GM19455 (cell line): ENCODE results near the gene KIFBP.
"Not testable (repeated sequence)": the region's sequence is repeated elsewhere in the genome, so short reads cannot be mapped to it uniquely, and the experiment has no call there.

Experiments
- ATAC-seq: cut with Tn5 transposase; IDR thresholded peaks from one replicate; pipeline ENCODE4 v1.9.1; 2021; ENCODE audit not compliant: unreplicated experiment

The KIFBP gene

DNA sequence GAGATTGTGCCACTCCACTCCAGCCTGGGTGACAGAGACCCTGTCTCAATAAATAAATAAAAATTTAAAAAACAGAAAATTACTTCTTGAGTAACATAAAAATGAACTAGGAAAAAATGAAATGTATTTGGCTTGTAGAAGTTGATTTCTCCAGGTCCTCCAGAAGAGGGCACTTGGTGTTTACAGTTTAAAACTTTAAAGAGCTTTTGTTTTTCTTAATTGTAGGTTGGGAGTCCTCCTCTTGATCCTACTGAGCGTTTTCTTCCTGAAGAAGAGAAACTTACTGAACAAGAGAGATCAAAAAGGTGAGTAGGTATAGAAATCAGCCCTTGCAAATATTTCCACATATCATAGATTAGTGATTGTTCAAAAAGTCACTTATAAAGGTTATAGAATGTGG is 16.2 kb downstream of the KIFBP start:
- no peak for ATAC-seq

DNA sequence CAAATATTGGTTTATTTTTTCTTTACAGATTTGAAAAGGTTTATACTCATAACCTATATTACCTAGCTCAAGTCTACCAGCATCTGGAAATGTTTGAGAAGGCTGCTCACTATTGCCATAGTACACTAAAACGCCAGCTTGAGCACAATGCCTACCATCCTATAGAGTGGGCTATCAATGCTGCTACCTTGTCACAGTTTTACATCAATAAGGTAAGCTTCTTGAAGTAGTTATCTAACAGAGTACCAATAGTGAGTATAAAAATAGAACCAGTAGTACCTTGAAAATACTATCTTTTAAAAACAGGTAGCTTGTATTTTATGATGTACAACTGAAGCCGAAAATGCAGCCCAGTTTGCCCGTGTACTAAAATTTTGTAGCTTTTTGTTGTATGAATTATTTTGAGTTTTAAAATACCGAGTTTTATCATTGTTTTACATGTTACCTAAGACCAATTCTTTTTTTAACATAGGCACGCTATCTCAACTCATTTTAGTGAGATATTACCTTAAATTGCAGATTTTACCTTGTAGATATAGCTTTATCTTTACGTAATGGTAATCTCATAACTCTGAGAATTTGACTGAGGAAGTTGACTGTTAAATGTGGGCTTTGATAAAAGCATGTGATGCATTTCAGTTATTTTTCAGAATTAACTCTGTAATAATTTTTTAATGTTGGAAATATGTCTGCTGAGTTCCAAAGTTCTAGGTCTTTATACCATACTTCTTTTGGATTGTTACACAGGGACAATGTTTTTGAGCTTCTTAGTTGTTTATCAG is 17.3 kb downstream of the KIFBP start:
- ATAC-seq, result no peak

DNA sequence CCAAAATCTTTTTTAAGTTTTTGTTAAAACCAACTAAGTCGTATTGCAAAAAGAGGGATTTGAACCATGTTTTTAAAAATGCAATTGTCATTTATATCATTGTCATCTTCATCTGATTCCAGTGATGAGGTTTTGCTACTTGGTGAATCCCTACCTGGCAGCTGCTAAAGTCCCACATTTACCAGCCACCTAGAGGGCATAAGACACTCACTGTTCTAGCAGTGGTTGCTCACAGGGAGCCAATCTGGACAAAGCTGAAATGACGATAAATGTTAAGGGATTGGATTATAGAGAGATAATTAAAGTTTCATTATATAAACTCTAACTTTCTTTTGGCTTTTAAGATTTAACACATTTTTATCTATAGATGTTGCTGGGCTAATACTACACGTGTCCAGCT is 18.7 kb downstream of the KIFBP start:
- no peak for ATAC-seq

DNA sequence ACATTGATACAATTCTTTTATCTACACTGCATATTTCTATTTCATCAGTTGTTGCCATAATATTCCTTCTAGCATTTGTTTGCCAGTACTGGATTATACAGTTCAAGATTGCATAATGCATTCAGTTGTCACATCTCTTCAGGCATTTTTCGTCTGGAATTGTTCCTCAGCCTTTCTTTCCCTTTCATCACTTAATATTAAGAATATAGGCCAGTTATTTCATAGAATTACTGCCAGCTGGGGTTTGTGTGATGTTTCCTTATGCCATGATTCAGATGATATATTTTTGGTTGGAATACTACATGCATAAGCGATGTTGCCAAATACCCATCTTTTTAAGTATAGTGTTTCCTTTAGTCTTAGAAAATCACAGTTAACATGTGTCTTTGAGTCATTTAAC is 20.8 kb downstream of the KIFBP start:
- ATAC-seq, result no peak

DNA sequence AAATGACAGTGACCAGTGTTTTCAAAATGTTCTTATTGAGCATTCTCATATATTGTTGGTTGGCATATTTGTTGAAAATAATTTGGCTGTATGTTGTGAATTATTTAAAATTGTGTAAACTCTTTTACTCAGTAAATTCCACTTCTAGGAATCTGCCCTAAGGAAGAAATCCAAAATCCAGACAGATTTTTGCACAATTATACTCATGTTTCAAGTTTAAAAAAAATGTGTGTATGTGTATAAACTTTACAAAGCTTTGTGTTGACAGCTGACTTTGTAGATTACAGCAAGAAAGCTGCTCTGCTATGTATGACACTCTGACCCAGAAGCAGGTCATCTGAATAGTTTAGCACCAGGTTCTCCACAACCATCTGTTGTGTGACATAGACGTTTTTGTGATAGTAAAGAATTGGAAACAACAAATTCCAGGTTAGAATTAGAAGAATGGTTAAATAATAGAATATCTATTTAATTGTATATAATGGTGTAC is 21.6 kb downstream of the KIFBP start:
- no peak for ATAC-seq

DNA sequence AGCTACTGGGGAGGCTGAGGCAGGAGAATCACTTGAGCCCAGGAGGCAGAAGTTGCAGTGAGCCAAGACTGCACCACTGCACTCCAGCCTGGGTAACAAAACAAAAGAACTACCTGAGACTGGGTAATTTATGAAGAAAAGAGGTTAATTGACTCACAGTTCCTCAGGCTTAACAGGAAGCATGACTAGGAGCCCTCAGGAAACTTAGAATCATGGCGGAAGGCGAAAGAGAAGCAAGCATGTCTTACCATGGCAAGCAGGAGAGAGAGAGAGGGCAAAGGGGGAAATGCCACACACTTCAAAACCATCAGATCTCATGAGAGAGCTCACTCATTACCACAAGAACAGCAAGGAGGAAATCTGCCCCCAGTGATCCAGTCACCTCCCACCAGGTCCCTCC is 24.2 kb downstream of the KIFBP start:
- ATAC-seq, result not testable (repeated sequence)

DNA sequence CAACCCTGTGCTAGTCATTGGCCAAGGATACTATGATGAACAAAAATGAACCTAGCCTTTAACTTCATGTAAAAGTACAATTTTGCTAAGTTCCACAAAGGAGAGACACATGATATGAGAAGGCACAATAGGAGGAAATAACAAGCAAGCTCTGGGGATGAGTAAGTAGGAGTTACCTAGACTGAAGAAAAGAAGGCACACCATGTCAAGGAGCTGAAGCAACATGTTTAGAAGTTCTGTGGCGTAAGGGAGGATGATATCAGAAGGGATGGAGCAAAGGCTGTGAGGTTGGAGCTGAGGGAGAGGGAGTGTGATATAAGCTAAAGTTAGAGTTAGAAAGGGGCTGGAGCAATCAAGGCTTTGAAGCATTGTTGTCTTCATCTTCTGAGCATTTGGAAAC is 25.6 kb downstream of the KIFBP start:
- no peak for ATAC-seq

DNA sequence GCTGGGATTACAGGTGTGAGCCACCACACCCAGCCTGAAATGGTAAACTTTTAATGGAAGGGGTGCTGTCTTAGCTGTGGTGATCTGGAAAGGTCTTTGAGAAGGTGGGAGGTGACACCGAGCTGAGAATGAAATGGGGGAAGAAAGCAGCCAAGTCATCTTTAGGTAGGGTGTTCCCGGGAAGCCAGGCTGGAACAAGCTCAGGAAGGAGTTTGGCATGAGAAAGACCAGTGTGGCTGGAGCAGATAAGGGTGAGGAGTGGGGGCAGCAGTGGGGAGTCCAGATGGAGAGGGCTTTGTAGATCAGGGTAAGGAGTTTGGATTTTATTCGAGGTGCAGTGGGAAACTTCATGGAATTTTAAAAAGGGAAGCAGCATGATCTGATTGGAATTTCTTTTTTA is 30.0 kb downstream of the KIFBP start:
- no peak for ATAC-seq

DNA sequence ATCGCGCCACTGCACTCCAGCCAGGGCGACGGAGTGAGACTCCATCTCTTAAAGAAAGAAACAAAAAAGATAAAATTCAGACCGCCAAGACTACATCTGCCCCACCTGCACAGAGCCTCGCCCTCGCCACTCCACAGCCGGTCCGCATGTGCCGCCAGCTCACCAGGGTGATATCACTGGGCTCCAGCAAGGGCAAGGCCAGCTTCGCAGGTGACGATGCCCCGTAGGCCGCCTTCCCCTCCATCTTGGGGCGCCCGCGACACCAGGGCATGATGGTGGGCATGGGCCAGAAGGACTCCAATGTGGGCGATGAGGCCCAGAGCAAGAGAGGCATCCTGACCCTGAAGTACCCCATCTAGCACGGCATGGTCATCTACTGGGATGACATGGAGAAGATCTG is 34.0 kb downstream of the KIFBP start:
- ATAC-seq, result no peak

DNA sequence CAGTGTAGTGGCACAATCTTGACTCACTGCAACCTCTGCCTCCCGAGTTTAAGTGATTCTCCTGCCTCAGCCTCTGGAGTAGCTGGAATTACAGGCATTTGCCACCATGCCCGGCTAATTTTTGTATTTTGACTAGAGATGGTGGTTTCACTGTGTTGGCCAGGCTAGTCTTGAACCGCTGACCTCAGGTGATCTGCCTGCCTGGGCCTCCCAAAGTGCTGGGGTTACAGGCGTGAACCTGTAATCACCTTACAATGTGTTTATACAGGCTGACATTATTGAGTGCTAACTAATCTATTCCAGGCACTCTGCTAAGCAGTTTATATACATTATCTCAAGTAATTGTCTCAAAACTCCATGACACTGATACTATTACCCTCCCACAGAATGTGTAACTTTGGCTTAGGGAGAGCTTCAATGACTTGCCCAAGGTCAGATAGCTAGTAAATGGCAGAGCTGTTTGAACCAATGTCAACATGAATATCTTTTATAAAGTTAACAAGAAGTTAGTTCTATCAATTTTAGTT is 36.8 kb downstream of the KIFBP start:
- ATAC-seq, result no peak

DNA sequence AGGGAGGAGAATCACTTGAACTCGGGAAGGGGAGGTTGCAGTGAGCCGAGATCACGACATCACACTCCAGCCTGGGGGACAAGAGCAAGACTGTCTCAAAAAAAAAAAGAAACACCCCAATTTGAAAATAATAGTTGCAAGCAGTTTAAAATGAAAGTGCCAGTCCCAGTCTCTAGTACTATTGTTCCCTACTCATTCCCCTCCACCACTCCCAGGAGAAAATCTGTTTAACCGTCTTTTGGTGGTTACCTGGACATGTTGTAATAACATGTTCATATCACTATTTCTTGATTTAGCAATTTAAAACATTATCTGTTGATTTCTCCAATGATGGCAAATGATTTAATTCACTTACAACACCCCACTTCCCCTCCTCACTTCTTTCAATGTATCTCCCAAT is 44.7 kb downstream of the KIFBP start:
- no peak for ATAC-seq

DNA sequence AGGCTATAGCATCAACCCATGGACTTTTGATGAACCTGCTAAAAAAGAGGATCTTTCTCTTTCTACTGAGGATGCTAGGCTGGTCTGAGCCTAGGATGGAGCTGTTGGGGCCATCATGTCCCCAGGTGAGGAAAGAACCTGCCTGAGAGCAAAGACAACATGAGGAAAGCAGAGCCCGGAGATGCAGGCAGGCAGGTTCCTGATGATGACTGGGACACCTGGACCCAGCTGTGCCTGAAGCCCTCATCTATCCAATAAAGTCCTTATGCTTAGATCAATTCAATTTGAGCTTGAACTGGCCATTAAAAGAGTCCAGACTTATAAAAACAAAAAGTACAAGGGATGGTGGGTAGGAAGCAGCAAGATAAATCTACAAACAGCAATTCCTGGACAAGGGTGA is 48.9 kb downstream of the KIFBP start:
- ATAC-seq, result no peak

DNA sequence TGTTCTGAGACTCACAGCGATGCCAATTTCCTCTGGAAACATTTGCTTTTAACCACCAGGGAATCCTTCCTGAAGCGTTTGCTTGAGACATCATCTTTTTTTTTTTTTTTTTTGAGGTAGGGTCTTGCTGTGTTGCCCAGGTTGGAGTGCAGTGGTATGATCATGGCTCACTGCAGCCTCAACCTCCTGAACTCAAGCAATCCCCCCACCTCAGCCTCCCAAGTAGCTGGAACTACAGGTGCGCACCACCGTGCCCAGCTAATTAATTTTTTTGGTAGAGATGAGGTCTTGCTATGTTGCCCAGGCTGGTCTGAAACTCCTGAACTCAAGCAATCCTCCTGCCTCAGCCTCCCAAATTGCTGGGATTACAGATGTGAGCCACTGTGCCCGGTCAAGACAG is 52.3 kb downstream of the KIFBP start:
- not testable (repeated sequence) for ATAC-seq

DNA sequence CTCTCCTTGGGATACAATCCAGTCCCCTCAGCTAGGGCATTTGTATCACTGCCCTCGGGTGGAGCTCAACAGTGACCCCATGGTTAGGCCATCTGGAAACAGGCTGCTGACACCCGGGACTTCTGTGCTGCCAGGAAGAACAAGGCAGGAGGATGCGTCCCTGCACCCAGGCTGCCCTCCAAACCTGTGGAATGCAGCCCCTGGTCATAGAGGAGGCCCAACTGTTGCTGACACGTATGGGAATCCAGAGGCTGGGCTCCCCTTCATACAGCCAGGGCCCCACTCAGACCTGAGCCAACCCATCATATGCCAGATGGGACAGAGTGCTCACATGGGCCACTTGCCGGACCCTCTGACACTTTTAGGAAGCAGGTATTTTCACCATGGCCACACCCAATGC is 53.8 kb downstream of the KIFBP start:
- no peak for ATAC-seq

DNA sequence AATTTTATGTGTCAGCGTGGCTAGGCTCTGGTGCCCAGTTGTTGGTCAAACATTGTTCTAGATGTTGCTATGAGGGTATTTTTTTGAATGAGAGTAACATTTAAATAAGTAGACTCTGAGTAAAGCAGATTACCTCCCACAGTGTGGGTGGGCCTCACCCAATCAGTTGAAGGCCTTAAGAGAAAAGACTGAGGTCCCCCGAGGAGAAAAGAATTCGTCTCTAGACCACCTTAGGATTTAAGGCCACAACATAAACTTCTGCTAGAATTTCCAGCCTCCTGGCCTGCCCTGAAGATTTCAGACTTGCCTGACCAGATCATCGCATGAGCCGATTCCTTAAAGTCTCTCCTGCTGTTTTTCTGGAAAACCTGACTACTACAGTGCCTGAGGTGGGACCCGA is 54.2 kb downstream of the KIFBP start:
- ATAC-seq, result no peak

DNA sequence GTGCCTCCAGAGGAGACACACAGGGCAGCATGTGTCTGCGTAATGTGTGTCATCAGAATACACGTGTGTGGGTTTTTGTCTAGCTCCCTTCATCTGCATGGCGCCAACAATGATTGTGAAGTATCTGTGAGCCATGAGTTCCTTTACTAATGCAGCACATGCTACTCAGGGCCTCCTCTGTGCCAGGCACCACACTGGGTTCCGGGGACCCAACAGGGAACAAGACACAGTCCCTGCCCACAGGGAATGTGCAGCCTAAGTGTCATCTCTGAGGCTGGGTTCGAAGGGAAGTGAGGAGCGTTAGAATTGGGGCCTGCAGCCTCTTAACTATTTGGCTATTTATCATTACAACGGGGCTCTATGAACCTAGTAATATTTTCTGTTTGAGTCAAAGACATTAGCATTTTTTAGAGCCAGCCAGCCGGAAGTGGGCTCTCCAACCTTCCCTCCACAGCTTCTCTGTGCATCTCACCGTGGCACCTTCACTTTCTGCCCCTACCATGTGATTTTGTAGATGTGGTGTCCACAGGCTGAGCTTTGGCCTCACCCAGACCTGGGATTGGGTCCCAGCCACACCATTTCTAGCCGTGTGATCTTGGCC is 55.4 kb downstream of the KIFBP start:
- peak; percentile 48 for ATAC-seq

DNA sequence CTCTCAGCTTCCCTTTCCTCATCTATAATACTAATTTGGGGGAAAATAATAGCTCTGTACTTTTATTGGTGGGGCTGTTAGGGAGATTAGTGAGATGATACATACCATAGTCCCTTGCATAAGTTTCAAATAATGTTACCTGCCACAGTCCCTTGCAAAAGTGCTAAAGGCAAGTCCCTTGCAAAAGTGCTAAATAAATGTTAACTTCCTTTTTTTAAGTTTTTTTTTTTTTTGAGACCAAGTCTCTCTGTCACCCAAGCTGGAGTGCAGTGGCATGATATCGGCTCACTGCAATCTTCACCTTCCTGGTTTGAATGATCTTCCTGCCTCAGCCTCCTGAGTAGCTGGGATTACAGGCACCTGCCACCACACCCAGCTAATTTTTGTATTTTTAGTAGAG is 55.9 kb downstream of the KIFBP start:
- ATAC-seq, result no peak

DNA sequence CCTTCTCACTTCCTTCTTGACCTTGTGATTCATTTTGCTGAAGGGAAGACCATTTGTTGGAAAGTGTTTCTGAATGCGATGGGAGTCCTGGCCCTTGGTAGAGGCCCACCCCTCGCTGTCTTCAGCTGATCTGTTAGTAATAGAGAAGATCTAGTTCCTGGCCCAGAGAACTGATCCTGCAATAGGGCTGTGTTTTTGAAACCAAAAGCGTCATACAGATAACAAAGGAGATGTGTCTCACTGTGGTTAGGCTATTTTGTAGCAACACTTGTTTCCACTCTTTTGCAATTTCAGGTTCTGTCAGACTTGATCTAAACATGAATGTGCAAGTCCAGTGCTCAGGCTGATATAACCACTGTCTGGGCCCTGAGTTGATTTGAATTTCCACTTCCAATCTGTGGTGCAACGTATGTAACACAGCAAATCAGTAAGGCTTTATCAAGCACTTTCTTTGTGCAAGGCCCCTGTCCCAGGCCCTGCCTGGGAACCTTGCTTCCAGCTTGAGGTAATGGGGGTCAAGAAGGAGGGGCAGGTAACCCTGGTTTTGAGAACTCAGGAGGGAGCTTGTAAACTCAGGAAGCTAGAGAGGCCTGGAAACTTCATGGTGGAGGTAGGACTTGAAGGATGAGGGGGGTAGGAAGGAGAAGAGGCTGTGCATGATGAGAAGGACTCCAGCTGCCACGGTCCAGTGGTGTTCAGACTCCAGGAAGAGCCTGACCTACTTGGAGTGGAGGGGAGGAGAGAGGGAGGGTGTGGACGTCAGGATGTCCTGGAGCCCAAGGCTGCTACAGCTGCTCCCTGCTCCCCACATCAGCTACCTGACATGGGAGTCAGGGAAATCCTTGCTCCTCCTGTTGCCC is 57.1 kb downstream of the KIFBP start:
- ATAC-seq, result peak; percentile 61

DNA sequence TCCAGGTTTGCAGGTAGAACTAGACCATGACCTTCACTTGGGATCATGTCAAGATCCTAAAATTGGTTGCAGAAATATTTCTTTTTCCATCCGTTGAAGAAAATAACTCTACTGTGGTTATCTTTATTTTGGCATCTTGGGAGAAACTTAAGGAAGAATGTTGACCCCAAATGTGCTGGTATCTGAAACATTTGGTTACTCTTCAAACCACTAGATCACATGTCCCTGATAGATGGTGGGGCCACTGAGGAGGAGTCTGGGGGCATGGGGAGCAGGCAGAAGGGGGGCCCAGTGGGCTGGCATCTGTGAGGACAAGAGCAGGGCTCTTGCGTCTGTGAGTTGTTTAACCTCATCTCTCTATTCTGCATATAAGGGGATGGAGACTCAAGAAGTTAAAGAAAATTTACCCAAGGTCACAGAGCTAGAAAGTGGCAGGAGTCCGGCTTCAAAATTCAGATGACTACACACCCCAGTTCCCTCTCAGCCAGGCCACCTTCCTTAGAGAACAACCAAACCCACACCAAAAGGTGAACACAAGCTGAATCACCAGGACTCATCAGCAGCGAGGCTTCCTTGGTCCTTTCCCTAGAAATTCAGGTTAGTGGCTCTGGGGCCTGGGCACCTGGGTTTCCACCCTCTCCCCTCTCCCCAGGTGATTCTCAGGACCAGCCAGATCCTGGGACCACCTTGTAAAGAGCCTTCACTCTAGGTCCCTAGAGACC is 58.7 kb downstream of the KIFBP start:
- ATAC-seq, result no peak

DNA sequence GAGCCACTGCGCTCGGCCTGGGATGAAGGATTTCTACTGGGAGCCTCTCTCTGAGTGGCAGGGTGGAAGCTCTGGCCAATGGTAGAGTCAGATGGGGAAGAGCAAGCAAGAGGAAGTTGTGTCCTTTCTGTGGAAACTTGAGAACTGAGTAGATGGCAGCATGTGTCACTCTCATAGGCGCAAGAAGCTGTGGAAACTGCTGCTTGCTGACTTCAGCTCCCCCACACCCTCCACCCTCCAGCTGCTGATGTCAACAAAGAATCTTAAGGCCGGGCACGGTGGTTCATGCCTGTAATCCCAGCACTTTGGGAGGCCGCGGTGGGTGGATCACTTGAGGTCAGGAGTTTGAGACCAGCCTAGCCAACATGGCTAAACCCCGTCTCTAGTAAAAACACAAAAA is 59.5 kb downstream of the KIFBP start:
- ATAC-seq, result no peak

DNA sequence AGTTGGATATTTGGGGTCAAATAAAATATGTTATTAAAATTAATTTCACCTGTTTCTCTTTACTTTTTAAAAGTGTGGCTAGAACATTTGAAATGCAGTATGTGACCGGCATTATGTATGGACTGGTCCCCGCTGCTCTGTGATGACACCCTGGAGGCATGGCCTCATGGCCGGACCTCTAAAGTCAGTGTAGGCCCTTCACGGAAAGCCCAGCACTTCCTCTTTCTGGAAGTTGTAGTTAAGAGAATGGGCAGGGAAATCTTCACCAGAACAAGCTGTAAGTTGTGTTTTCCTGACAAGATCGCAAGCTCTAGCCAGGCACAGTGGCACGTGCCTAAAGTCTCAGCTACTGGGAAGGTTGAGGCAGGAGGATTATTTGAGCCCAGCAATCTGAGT is 61.0 kb downstream of the KIFBP start:
- no peak for ATAC-seq
